B cell (primary cell): Measurements from ENCODE around the gene MDP1. TPM values are rescaled to one million over a fixed set of nuclear protein-coding genes. Genes with fewer than 3 reads are reported as not detected.
"Not testable (repeated sequence)": the region's sequence is repeated elsewhere in the genome, so short reads cannot be mapped to it uniquely, and the experiment has no call there.

ENCODE experiments used
- ATAC-seq: fragments of 200-7000 bp; cut with Tn5 transposase; one replicate; pipeline ENCODE4 v1.10.0; 2021; ENCODE audit warnings: low read depth, mild to moderate bottlenecking, moderate number of reproducible peaks, moderate library complexity
- CTCF ChIA-PET: fragments of 350-600 bp; sonication (Branson Sonifier 250); formaldehyde crosslinking; loops from one replicate; lab custom pipeline; 2021; ENCODE audit warnings: antibody characterized with exemption, inconsistent platforms; lab: Charles Lee
- POLR2A ChIA-PET: fragments of 350-600 bp; sonication (Branson Sonifier 250); formaldehyde crosslinking; loops from one replicate; lab custom pipeline; 2021; ENCODE audit warnings: antibody characterized with exemption; lab: Charles Lee
- DNase-seq: peaks from one replicate; pipeline ENCODE4 v3.0.0; 2013
- H2AFZ ChIP-seq: 2 replicates; pipeline ENCODE4 v1.6.1; 2012; ENCODE audit warnings: mild to moderate bottlenecking, low read depth, low read length; ENCODE audit not compliant: insufficient read depth, poor library complexity, severe bottlenecking
- H3K27ac ChIP-seq, 2 donors: 1 replicate in 1 of 2; 2 replicates in 1 of 2; pipeline ENCODE4 v1.5.1; 2012 to 2013; ENCODE audit warnings: low read length in 2 of 2, mild to moderate bottlenecking in 2 of 2, moderate library complexity in 1 of 2
- H3K27me3 ChIP-seq, 4 experiments: fragments of 200-600 bp in 1 of 4; sonication (generic) in 1 of 4; replicated peaks in 1 of 4; 1 replicate in 2 of 4; 2 replicates in 2 of 4; pipeline versions ENCODE4 v1.6.1 to v1.7.0; 2013 to 2016; ENCODE audit warnings: low read length in 3 of 4, mild to moderate bottlenecking in 2 of 4, mixed read lengths in 1 of 4, moderate library complexity in 1 of 4; ENCODE audit not compliant: insufficient read depth in 4 of 4, control insufficient read depth in 3 of 4; ENCODE audit errors: control extremely low read depth in 1 of 4
- H3K36me3 ChIP-seq, 2 experiments: replicated peaks in 1 of 2; 1 replicate in 1 of 2; 2 replicates in 1 of 2; pipeline versions ENCODE4 v1.6.1 to v1.7.1; 2013; ENCODE audit warnings: low read length in 1 of 2; ENCODE audit not compliant: insufficient read depth in 2 of 2, control insufficient read depth in 1 of 2; ENCODE audit errors: control extremely low read depth in 1 of 2, extremely low read depth in 1 of 2
- H3K4me1 ChIP-seq, 2 donors: fragments of 200-600 bp in 1 of 2; sonication (generic) in 1 of 2; 1 replicate in 1 of 2; 2 replicates in 1 of 2; pipeline versions ENCODE4 v1.5.1 to v1.6.1; 2013 to 2017; ENCODE audit warnings: low read length in 2 of 2; ENCODE audit not compliant: control insufficient read depth in 2 of 2, insufficient read depth in 2 of 2
- H3K4me2 ChIP-seq: replicated peaks from 2 replicates; pipeline ENCODE3; 2012; ENCODE audit warnings: mild to moderate bottlenecking, low read depth, low read length; ENCODE audit not compliant: poor library complexity, severe bottlenecking
- H3K4me3 ChIP-seq, 5 experiments: fragments of 200-600 bp in 1 of 5; sonication (generic) in 1 of 5; 1 replicate in 3 of 5; 2 replicates in 2 of 5; pipeline versions ENCODE4 v1.5.1 to v1.7.0; 2011 to 2016; ENCODE audit warnings: low read length in 4 of 5, mild to moderate bottlenecking in 4 of 5, low read depth in 2 of 5, control low read depth in 1 of 5, moderate library complexity in 1 of 5; ENCODE audit not compliant: insufficient read depth in 1 of 5; ENCODE audit errors: control extremely low read depth in 1 of 5, extremely low read depth in 1 of 5
- H3K79me2 ChIP-seq: fragments of 200-600 bp; sonication (generic); one replicate; pipeline ENCODE4 v1.6.0; 2016; ENCODE audit warnings: low read length; ENCODE audit not compliant: control insufficient read depth, insufficient read depth
- H3K9ac ChIP-seq: fragments of 200-600 bp; sonication (generic); 2 replicates; pipeline ENCODE4 v1.6.1; 2017; ENCODE audit warnings: mild to moderate bottlenecking, low read length, moderate library complexity
- H3K9me3 ChIP-seq, 3 donors: one replicate each; pipeline versions ENCODE4 v1.6.1 to v1.7.1; 2013; ENCODE audit warnings: low read length in 2 of 3; ENCODE audit not compliant: control insufficient read depth in 2 of 3, insufficient read depth in 1 of 3; ENCODE audit errors: control extremely low read depth in 1 of 3
- H4K20me1 ChIP-seq: 2 replicates; pipeline ENCODE4 v1.6.0; 2012; ENCODE audit warnings: mild to moderate bottlenecking, low read length; ENCODE audit not compliant: insufficient read depth, control insufficient read depth, poor library complexity, severe bottlenecking
- H3K27ac Mint-ChIP-seq: one replicate; pipeline ENCODE4 v1.8.0; 2021; ENCODE audit warnings: mixed read lengths
- H3K27me3 Mint-ChIP-seq: one replicate; pipeline ENCODE4 v1.8.0; 2021; ENCODE audit warnings: mixed read lengths
- H3K4me1 Mint-ChIP-seq: one replicate; pipeline ENCODE4 v1.8.0; 2021; ENCODE audit warnings: mixed read lengths
- H3K4me3 Mint-ChIP-seq: one replicate; pipeline ENCODE4 v1.8.0; 2021; ENCODE audit warnings: mixed read lengths
- H3K9me3 Mint-ChIP-seq: one replicate; pipeline ENCODE4 v1.8.0; 2022; ENCODE audit warnings: mixed read lengths; ENCODE audit not compliant: insufficient read depth
- EZH2 ChIP-seq: IDR thresholded peaks from 2 replicates; pipeline ENCODE4 v1.6.1; 2012; ENCODE audit warnings: borderline replicate concordance, low read depth, mild to moderate bottlenecking, moderate library complexity, low read length; ENCODE audit not compliant: insufficient read depth, poor library complexity, severe bottlenecking
- WGBS: methylation state at CpG from one replicate; pipeline ENCODE4 v1.1.5; 2013; ENCODE audit warnings: missing lambda C conversion rate; ENCODE audit not compliant: insufficient coverage; 5-methylcytosine and 5-hydroxymethylcytosine counted together
- intact Hi-C: fragments of 100-400 bp; cut with micrococcal nuclease; formaldehyde crosslinking; loops from one replicate; pipeline ENCODE4 v1.10.0; 2022
- polyA plus RNA-seq: library from polyadenylated mRNA; depleted of rRNA; stranded (reverse); fragments of >200 nt; gene quantifications from 2 replicates; pipeline ENCODE4 v1.2.3, GENCODE V29; 2012
- total RNA-seq, 2 donors: library from RNA; stranded (reverse); fragments of 120-200 nt in 1 of 2; gene quantifications; 1 replicate in 1 of 2; 2 replicates in 1 of 2; pipeline versions ENCODE4 v1.2.3 to v1.2.4, GENCODE V29; 2013 to 2022
- TF ChIP-seq, protein P1 (sequence below): fragments of 200-600 bp; IDR thresholded peaks from one replicate; pipeline ENCODE4 v1.8.0; 2022; ENCODE audit warnings: antibody characterized with exemption, mild to moderate bottlenecking

MDP1 gene
- total and polyA plus RNA-seq, 2 donors (not counting 1 experiment from before 2014, with no cell fraction given): 11.3 to 28.1 TPM

DNA sequence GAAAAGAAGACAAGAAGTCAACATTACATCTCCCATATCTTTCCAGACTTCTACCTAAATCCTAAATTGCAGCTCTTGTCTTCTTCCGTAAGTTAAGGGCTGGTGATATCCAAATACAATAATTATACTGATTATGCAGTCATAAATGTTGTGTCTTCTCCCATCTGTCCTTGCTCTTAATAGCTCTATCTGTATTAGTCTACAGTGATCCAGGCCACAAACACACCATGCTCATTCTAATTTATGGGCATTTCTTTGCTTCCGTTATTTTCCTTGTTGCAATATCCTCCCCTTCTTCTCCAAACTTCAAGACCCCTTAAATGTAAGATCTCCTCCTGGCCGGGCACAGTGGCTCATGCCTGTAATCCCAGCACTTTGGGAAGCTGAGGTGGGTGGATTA is 3.7 kb upstream of the MDP1 start:
- CTCF ChIA-PET: interaction anchor here (0.7 to 2.1 kb wide), 7 partner anchors 15 to 1761 kb away, joined by 3 to 9 read pairs (median 4); partner anchors contain the start of genes CIDEB and TINF2
- H3K4me3 Mint-ChIP-seq: no peak overlapping the region
- POLR2A ChIA-PET: interaction anchor here (0.7 kb wide), 2 partner anchors 65 to 125 kb away, joined by 8 to 16 read pairs; no protein-coding TSS in a partner anchor

DNA sequence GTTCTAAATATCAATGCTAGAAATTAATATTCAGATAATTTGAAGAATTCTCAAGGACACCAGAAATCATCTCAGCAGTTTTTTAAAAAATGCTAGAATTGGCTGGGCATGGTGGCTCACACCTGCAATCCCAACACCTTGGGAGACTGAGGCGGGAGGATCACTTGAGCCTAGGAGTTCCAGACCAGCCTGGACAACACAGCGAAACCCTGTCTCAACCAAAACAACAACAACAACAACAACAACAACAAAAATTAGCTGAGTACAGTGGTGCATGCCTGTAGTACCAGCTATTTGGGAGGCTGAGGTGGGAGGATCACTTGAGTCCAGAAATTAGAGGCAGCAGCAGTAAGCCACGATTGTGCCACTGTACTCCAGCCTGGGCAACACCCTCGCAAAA is 3.2 kb upstream of the MDP1 start:
- peaks cover 15% of the 10 kb centered on the region for H4K20me1 ChIP-seq
- no peaks in the 10 kb centered on the region for H3K9me3 Mint-ChIP-seq
- H3K4me3 ChIP-seq: no peak overlapping the region
- H3K27ac ChIP-seq: no peak overlapping the region
- no peak overlapping the region for H2AFZ ChIP-seq
- H3K4me2 ChIP-seq: no peak overlapping the region
- H3K4me1 Mint-ChIP-seq: peaks cover 18% of the 10 kb centered on the region
- CTCF ChIA-PET: interaction anchor here (0.7 to 2.1 kb wide), 4 partner anchors 16 to 1760 kb away, joined by 3 to 9 read pairs (median 6); partner anchors contain the start of gene TINF2
- H3K27ac Mint-ChIP-seq: no peak overlapping the region
- H3K79me2 ChIP-seq: peaks cover 75% of the 10 kb centered on the region
- intact Hi-C loops: loop anchor here (10.0 kb wide), 1 partner anchor 664 kb away; the partner anchor contains the start of genes THTPA and ZFHX2
- POLR2A ChIA-PET: interaction anchor here (0.7 kb wide), 2 partner anchors 66 to 124 kb away, joined by 8 to 16 read pairs; no protein-coding TSS in a partner anchor
- H3K9me3 ChIP-seq: no peaks in the 10 kb centered on the region
- H3K4me3 Mint-ChIP-seq: no peak overlapping the region
- WGBS: no CpG with 5 or more reads among the region's 4 CpGs
- no peak overlapping the region for H3K9ac ChIP-seq
- DNase-seq (no peak), ATAC-seq (no peak)
- H3K27me3 Mint-ChIP-seq: no peaks in the 10 kb centered on the region
- H3K4me1 ChIP-seq: peaks cover 16 to 19% of the 10 kb centered on the region in 2 donors
- no peaks in the 10 kb centered on the region for H3K27me3 ChIP-seq
- H3K36me3 ChIP-seq: peaks cover 2 to 8% of the 10 kb centered on the region in 2 experiments
- no peak for TF ChIP-seq EZH2
- TF ChIP-seq, protein P1, sequence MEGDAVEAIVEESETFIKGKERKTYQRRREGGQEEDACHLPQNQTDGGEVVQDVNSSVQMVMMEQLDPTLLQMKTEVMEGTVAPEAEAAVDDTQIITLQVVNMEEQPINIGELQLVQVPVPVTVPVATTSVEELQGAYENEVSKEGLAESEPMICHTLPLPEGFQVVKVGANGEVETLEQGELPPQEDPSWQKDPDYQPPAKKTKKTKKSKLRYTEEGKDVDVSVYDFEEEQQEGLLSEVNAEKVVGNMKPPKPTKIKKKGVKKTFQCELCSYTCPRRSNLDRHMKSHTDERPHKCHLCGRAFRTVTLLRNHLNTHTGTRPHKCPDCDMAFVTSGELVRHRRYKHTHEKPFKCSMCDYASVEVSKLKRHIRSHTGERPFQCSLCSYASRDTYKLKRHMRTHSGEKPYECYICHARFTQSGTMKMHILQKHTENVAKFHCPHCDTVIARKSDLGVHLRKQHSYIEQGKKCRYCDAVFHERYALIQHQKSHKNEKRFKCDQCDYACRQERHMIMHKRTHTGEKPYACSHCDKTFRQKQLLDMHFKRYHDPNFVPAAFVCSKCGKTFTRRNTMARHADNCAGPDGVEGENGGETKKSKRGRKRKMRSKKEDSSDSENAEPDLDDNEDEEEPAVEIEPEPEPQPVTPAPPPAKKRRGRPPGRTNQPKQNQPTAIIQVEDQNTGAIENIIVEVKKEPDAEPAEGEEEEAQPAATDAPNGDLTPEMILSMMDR: no peak

More for the DNA sequence above, 3.7 kb upstream of the MDP1 start:
- Histone ChIP-seq H3K4me1 (peaks cover 11 to 14% of the 10 kb centered on the region in 2 donors), H3K9ac (no peak overlapping the region), H4K20me1 (peaks cover 15% of the 10 kb centered on the region), H3K27ac (no peak overlapping the region), H3K4me2 (no peak overlapping the region), H3K4me3 (no peak overlapping the region), H3K36me3 (peaks cover 2 to 4% of the 10 kb centered on the region in 2 experiments), H2AFZ (no peak overlapping the region), H3K27me3 (no peaks in the 10 kb centered on the region), H3K9me3 (no peaks in the 10 kb centered on the region), H3K79me2 (peaks cover 75% of the 10 kb centered on the region)
- no peak for DNase-seq
- TF ChIP-seq, protein P1: no peak
- no peak for TF ChIP-seq EZH2
- intact Hi-C loops: loop anchor here (10.0 kb wide), 1 partner anchor 665 kb away; the partner anchor contains the start of genes THTPA and ZFHX2
- H3K27ac Mint-ChIP-seq: no peak overlapping the region
- WGBS: no CpG with 5 or more reads among the region's 3 CpGs
- ATAC-seq: no peak
- H3K4me1 Mint-ChIP-seq: peaks cover 15% of the 10 kb centered on the region
- no peaks in the 10 kb centered on the region for H3K27me3 Mint-ChIP-seq
- H3K9me3 Mint-ChIP-seq: no peaks in the 10 kb centered on the region

DNA sequence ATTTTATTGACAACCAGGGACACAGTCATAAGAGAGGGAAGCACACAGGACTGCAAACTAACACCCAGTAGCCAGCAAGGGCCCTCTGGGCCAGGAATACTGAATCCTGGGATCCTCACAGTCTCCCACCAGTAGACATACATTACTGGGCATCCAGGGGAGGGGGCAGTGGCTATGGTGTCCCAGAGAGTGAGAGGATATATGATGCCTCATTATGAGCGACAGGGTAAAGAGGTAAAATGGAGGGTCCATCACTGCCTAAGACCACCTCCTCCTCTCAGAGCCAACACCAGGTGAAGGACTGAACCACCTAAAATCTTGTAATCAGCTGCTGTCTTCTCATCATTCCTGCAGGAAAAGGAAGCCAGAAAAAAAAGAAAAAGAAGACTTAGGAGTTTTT is 1.0 kb upstream of the MDP1 start:
- H2AFZ ChIP-seq, H3K4me3 Mint-ChIP-seq, H3K9ac ChIP-seq, DNase-seq, H3K4me3 ChIP-seq, H3K27ac Mint-ChIP-seq, H3K27me3 Mint-ChIP-seq, H3K27me3 ChIP-seq, H3K4me2 ChIP-seq, H3K9me3 ChIP-seq, H3K9me3 Mint-ChIP-seq, ATAC-seq, H3K36me3 ChIP-seq: not testable (repeated sequence)
- peaks cover 32% of the 10 kb centered on the region for H3K4me1 Mint-ChIP-seq
- H3K27ac ChIP-seq: peak overlapping the region in 1 of 2 donors; percentile 85
- ChIA-PET POLR2A (interaction anchor here (1.8 kb wide), 1 partner anchor 25 kb away, joined by 17 read pairs; the partner anchor contains the start of gene TINF2), CTCF (interaction anchor here (1.4 to 4.2 kb wide), 8 partner anchors 14 to 92 kb away, joined by 3 to 31 read pairs (median 10); partner anchors contain the start of genes DHRS1, IRF9, LTB4R2 and NOP9)
- WGBS: no CpG with 5 or more reads among the region's 1 CpG
- peaks cover 10% of the 10 kb centered on the region for H4K20me1 ChIP-seq
- peaks cover 67% of the 10 kb centered on the region for H3K79me2 ChIP-seq
- intact Hi-C loops: loop anchor here (1.0 to 10.0 kb wide), 5 partner anchors 25 to 916 kb away; partner anchors contain the start of genes THTPA, TINF2 and ZFHX2
- H3K4me1 ChIP-seq: peaks cover 27 to 32% of the 10 kb centered on the region in 2 donors
